ENCODE results near the gene GJA3.

DNA sequence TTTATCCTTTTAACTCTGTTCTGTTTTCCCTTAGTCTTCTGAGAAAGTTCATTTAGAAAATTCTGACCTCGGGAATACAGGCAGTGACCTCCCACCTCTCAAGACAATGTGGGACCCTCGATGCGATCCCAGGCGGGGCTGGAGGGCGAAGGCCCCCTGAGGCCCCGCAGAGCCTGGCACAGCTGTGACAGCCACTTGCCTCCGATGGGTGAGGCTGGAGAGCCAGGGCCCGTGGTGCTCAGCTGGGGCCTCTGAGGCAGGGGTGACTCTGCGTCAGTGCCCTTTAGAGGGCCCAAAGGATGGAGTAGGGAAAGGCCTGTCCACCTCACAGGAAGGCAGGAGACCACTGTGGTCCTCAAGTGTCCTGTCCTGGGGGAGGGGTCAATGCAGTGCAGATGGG, 10.3 kb downstream of the GJA3 start:
- no peak for TF ChIP-seq SP1 (IDR thresholded peaks at IDR 0.05)
- TF ChIP-seq HDGF (IDR thresholded peaks at IDR 0.05; ENCODE audit: borderline replicate concordance) = no peak
- TF ChIP-seq ARNT (IDR thresholded peaks at IDR 0.05) = no peak
- no peak for TF ChIP-seq FOXK2 (IDR thresholded peaks at IDR 0.05)
- TF ChIP-seq BHLHE40 (IDR thresholded peaks at IDR 0.05; ENCODE audit: borderline replicate concordance) = no peak
- TF ChIP-seq, protein P1, sequence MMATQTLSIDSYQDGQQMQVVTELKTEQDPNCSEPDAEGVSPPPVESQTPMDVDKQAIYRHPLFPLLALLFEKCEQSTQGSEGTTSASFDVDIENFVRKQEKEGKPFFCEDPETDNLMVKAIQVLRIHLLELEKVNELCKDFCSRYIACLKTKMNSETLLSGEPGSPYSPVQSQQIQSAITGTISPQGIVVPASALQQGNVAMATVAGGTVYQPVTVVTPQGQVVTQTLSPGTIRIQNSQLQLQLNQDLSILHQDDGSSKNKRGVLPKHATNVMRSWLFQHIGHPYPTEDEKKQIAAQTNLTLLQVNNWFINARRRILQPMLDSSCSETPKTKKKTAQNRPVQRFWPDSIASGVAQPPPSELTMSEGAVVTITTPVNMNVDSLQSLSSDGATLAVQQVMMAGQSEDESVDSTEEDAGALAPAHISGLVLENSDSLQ (IDR thresholded peaks at IDR 0.05) = no peak
- TF ChIP-seq SUZ12 (IDR thresholded peaks at IDR 0.05) = no peak
- TF ChIP-seq LEF1 (IDR thresholded peaks at IDR 0.05; ENCODE audit: borderline replicate concordance) = no peak
- no peak for TF ChIP-seq FOXM1 (IDR thresholded peaks at IDR 0.05; ENCODE audit: borderline replicate concordance)
- no peak for TF ChIP-seq TARDBP (IDR thresholded peaks at IDR 0.05)
- TF ChIP-seq ELF4 (IDR thresholded peaks at IDR 0.05) = no peak

Data from HEK293T (cell line).